Transverse colon (tissue), 4 donors: ENCODE data around the gene EPC2.

Source experiments
- CTCF ChIP-seq, 5 experiments: fragments of 200-600 bp in 3 of 5; fragments of 450-650 bp in 2 of 5; sonication (generic) in 3 of 5; IDR thresholded peaks; 1 replicate in 2 of 5; 2 replicates in 3 of 5; pipeline ENCODE4 v1.5.1; 2016 to 2017; ENCODE audit warnings: antibody characterized with exemption in 5 of 5, inconsistent platforms in 3 of 5, mild to moderate bottlenecking in 2 of 5, moderate library complexity in 1 of 5
- EP300 ChIP-seq: sonication (generic); formaldehyde crosslinking; IDR thresholded peaks from one replicate; pipeline ENCODE4 v1.6.1; 2017; ENCODE audit warnings: antibody characterized with exemption, low read depth
- POLR2AphosphoS5 ChIP-seq, 3 donors: sonication (generic); formaldehyde crosslinking; IDR thresholded peaks; one replicate each; pipeline ENCODE4 v1.6.1; 2016; ENCODE audit warnings: antibody characterized with exemption in 3 of 3

DNA sequence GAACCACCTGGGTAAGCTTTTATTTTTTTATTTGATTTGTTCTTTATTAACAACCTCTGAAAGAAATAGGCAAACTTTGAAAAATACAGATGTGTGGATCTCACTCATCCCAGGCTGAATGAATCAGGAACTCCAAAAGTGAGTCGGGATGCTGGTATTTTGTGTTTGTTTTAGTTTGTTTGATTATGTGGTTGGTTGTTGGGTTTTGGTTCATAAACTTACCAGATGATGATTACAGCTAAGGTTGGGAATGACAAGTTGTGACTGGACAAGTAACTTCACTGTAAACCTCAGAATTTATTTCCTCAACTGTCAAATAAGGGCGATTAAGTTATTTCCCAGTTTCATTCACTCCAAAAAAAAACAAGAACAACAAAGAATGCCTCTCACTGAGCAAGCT lies 150.0 kb downstream of the EPC2 start:
- no peak for TF ChIP-seq CTCF (IDR thresholded peaks at IDR 0.05)
- no peak for TF ChIP-seq POLR2AphosphoS5 (IDR thresholded peaks at IDR 0.05)
- TF ChIP-seq EP300, result no peak
